Measurements from ENCODE around the gene ISCA2. TPM values are rescaled to one million over a fixed set of nuclear protein-coding genes. Genes with fewer than 3 reads are reported as not detected.
A peak's percentile ranks its signal among the peaks of the same experiment; 100 is the strongest.

The ISCA2 gene
- total and polyA plus RNA-seq, 9 of the 15 experiments (the other 6 are each of a cell fraction or from before 2014, with no cell fraction given) = 5.0 to 36.7 (median 18.1) TPM

DNA sequence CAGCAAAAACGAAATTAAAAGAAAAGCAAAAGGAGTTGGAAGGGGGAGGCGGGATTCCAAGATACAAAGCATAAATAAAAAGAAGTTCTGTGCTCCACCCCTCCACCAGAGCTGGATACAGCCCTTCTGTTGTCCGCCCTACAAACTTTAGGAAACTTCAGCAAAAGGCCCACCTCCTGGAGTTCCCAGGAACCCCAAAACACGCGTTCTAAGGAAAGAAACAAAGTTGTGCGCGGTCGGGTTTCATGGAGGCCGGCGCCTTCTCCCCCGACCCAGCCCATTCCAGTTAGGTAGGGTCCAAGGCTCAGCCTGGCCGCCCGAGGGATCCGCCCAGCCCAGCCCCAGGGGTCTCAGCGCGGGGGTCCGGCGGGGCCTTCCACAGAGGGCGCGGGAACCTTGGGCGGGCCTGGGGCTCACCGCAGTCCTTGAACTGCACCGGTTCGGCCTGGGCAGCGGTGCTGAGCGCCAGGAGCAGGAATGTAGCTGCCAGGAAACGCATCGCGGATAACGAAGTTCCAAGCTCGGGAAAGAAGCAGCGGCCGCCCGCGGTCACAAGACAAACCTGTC is 706 bp upstream of the ISCA2 start, which contains the start of gene NPC2 (continued):
- TF ChIP-seq, protein P1, sequence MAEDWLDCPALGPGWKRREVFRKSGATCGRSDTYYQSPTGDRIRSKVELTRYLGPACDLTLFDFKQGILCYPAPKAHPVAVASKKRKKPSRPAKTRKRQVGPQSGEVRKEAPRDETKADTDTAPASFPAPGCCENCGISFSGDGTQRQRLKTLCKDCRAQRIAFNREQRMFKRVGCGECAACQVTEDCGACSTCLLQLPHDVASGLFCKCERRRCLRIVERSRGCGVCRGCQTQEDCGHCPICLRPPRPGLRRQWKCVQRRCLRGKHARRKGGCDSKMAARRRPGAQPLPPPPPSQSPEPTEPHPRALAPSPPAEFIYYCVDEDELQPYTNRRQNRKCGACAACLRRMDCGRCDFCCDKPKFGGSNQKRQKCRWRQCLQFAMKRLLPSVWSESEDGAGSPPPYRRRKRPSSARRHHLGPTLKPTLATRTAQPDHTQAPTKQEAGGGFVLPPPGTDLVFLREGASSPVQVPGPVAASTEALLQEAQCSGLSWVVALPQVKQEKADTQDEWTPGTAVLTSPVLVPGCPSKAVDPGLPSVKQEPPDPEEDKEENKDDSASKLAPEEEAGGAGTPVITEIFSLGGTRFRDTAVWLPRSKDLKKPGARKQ (CRISPR knock-in tag; IDR thresholded peaks at IDR 0.05) = no peak
- no peak for TF ChIP-seq MTA1 (IDR thresholded peaks at IDR 0.05; ENCODE audit: borderline replicate concordance)
- TF ChIP-seq, protein P2, sequence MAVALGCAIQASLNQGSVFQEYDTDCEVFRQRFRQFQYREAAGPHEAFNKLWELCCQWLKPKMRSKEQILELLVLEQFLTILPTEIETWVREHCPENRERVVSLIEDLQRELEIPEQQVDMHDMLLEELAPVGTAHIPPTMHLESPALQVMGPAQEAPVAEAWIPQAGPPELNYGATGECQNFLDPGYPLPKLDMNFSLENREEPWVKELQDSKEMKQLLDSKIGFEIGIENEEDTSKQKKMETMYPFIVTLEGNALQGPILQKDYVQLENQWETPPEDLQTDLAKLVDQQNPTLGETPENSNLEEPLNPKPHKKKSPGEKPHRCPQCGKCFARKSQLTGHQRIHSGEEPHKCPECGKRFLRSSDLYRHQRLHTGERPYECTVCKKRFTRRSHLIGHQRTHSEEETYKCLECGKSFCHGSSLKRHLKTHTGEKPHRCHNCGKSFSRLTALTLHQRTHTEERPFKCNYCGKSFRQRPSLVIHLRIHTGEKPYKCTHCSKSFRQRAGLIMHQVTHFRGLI (CRISPR knock-in tag; IDR thresholded peaks at IDR 0.05) = no peak
- no peak for TF ChIP-seq HNRNPLL (IDR thresholded peaks at IDR 0.05; ENCODE audit: low read depth, low read length, poor library complexity, severe bottlenecking)
- TF ChIP-seq RBM22 (IDR thresholded peaks at IDR 0.05; ENCODE audit: low read depth, low read length, poor library complexity, severe bottlenecking) = no peak
- peak; percentile 15; the same call in 1 of the 2 replicates for TF ChIP-seq MTA3 (IDR thresholded peaks at IDR 0.05; ENCODE audit: borderline replicate concordance)
- no peak for TF ChIP-seq ZEB2 (IDR thresholded peaks at IDR 0.05)
- no peak for TF ChIP-seq ZZZ3 (IDR thresholded peaks at IDR 0.05)
- TF ChIP-seq HEY1 (CRISPR knock-in tag; IDR thresholded peaks at IDR 0.05; ENCODE audit: borderline replicate concordance) = no peak
- no peak for TF ChIP-seq LCOR (CRISPR knock-in tag; IDR thresholded peaks at IDR 0.05)
- TF ChIP-seq, protein P3, sequence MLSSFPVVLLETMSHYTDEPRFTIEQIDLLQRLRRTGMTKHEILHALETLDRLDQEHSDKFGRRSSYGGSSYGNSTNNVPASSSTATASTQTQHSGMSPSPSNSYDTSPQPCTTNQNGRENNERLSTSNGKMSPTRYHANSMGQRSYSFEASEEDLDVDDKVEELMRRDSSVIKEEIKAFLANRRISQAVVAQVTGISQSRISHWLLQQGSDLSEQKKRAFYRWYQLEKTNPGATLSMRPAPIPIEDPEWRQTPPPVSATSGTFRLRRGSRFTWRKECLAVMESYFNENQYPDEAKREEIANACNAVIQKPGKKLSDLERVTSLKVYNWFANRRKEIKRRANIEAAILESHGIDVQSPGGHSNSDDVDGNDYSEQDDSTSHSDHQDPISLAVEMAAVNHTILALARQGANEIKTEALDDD (IDR thresholded peaks at IDR 0.05) = no peak
- peak; percentile 12 for TF ChIP-seq TBP (optimal IDR thresholded peaks at IDR 0.05; ENCODE audit: low read depth, low read length)
- TF ChIP-seq KLF13 (tag; IDR thresholded peaks at IDR 0.05; ENCODE audit: borderline replicate concordance, low read depth) = no peak
- no peak for TF ChIP-seq E2F1 (CRISPR knock-in tag; IDR thresholded peaks at IDR 0.05)
- TF ChIP-seq, protein P4, sequence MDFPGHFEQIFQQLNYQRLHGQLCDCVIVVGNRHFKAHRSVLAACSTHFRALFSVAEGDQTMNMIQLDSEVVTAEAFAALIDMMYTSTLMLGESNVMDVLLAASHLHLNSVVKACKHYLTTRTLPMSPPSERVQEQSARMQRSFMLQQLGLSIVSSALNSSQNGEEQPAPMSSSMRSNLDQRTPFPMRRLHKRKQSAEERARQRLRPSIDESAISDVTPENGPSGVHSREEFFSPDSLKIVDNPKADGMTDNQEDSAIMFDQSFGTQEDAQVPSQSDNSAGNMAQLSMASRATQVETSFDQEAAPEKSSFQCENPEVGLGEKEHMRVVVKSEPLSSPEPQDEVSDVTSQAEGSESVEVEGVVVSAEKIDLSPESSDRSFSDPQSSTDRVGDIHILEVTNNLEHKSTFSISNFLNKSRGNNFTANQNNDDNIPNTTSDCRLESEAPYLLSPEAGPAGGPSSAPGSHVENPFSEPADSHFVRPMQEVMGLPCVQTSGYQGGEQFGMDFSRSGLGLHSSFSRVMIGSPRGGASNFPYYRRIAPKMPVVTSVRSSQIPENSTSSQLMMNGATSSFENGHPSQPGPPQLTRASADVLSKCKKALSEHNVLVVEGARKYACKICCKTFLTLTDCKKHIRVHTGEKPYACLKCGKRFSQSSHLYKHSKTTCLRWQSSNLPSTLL (IDR thresholded peaks at IDR 0.05) = no peak
- TF ChIP-seq ZNF696 (CRISPR knock-in tag; conservative IDR thresholded peaks at IDR 0.05) = no peak
- 0 out of 2 replicates have a peak, but pooled peaks have one; percentile 53 for TF ChIP-seq ZNF583 (CRISPR knock-in tag; IDR thresholded peaks at IDR 0.05)
- TF ChIP-seq BRD4 (IDR thresholded peaks at IDR 0.05) = no peak
- TF ChIP-seq CCAR2 (IDR thresholded peaks at IDR 0.05; ENCODE audit: low read depth, low read length) = no peak
- no peak for TF ChIP-seq TCF7 (IDR thresholded peaks at IDR 0.05; ENCODE audit: borderline replicate concordance)
- TF ChIP-seq ARNT (IDR thresholded peaks at IDR 0.05) = no peak

All from K562 (cell line).